ENCODE data around the gene HMOX2.

DNA sequence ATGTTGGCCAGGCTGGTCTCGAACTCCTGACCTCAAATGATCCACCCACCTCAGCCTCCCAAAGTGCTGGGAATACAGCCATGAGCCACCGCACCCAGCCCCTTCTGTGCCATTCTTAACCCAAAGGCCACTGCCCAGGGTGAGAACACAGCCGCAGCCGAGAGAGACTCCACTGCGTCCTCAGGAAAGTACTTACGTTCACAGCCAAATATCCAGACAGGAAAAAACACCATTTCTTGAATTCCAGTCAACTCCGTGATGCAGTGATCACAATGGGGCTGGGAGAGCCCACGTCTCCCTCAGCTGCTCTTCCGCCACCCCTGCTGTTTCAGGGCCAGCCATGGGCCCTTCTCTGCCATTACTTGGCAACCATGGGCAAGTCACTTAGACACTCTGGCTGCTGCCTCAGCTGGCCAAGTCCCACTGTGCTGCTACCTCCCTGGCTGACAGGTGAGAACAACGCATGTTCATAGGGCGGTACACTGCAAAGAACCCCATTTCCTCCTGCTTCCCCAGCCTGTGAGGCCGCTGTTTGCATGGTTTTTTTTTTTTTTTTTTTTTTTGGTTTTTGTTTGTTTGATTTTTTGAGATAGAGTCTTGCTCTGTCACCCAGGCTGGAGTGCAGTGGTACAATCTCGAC lies 58.1 kb downstream of the HMOX2 start:
- TF ChIP-seq ZC3H10 (CRISPR knock-in tag; IDR thresholded peaks at IDR 0.05) (no peak), SNAI2 (CRISPR knock-in tag; IDR thresholded peaks at IDR 0.05) (no peak), ZNF565 (CRISPR knock-in tag; conservative IDR thresholded peaks at IDR 0.05; ENCODE audit: low read depth) (no peak), CSDC2 (CRISPR knock-in tag; IDR thresholded peaks at IDR 0.05) (no peak), OSR1 (CRISPR knock-in tag; IDR thresholded peaks at IDR 0.05) (no peak), ZFP3 (CRISPR knock-in tag; IDR thresholded peaks at IDR 0.05) (no peak), TCF4 (CRISPR knock-in tag; IDR thresholded peaks at IDR 0.05; ENCODE audit: borderline replicate concordance) (no peak), GLIS3 (CRISPR knock-in tag; IDR thresholded peaks at IDR 0.05) (no peak), ZFP30 (CRISPR knock-in tag; IDR thresholded peaks at IDR 0.05) (no peak), ARNTL (CRISPR knock-in tag; IDR thresholded peaks at IDR 0.05; ENCODE audit: borderline replicate concordance, low read depth) (no peak)
- TF ChIP-seq, protein P1, sequence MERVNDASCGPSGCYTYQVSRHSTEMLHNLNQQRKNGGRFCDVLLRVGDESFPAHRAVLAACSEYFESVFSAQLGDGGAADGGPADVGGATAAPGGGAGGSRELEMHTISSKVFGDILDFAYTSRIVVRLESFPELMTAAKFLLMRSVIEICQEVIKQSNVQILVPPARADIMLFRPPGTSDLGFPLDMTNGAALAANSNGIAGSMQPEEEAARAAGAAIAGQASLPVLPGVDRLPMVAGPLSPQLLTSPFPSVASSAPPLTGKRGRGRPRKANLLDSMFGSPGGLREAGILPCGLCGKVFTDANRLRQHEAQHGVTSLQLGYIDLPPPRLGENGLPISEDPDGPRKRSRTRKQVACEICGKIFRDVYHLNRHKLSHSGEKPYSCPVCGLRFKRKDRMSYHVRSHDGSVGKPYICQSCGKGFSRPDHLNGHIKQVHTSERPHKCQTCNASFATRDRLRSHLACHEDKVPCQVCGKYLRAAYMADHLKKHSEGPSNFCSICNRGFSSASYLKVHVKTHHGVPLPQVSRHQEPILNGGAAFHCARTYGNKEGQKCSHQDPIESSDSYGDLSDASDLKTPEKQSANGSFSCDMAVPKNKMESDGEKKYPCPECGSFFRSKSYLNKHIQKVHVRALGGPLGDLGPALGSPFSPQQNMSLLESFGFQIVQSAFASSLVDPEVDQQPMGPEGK (CRISPR knock-in tag; IDR thresholded peaks at IDR 0.05; ENCODE audit: borderline replicate concordance), result no peak
- TF ChIP-seq, protein P2, sequence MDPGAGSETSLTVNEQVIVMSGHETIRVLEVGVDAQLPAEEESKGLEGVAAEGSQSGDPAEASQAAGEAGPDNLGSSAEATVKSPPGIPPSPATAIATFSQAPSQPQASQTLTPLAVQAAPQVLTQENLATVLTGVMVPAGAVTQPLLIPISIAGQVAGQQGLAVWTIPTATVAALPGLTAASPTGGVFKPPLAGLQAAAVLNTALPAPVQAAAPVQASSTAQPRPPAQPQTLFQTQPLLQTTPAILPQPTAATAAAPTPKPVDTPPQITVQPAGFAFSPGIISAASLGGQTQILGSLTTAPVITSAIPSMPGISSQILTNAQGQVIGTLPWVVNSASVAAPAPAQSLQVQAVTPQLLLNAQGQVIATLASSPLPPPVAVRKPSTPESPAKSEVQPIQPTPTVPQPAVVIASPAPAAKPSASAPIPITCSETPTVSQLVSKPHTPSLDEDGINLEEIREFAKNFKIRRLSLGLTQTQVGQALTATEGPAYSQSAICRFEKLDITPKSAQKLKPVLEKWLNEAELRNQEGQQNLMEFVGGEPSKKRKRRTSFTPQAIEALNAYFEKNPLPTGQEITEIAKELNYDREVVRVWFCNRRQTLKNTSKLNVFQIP (CRISPR knock-in tag; IDR thresholded peaks at IDR 0.05; ENCODE audit: borderline replicate concordance, low read depth), result no peak
- TF ChIP-seq, protein P3, sequence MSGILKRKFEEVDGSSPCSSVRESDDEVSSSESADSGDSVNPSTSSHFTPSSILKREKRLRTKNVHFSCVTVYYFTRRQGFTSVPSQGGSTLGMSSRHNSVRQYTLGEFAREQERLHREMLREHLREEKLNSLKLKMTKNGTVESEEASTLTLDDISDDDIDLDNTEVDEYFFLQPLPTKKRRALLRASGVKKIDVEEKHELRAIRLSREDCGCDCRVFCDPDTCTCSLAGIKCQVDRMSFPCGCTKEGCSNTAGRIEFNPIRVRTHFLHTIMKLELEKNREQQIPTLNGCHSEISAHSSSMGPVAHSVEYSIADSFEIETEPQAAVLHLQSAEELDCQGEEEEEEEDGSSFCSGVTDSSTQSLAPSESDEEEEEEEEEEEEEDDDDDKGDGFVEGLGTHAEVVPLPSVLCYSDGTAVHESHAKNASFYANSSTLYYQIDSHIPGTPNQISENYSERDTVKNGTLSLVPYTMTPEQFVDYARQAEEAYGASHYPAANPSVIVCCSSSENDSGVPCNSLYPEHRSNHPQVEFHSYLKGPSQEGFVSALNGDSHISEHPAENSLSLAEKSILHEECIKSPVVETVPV (CRISPR knock-in tag; IDR thresholded peaks at IDR 0.05), result no peak
- TF ChIP-seq, protein P4, sequence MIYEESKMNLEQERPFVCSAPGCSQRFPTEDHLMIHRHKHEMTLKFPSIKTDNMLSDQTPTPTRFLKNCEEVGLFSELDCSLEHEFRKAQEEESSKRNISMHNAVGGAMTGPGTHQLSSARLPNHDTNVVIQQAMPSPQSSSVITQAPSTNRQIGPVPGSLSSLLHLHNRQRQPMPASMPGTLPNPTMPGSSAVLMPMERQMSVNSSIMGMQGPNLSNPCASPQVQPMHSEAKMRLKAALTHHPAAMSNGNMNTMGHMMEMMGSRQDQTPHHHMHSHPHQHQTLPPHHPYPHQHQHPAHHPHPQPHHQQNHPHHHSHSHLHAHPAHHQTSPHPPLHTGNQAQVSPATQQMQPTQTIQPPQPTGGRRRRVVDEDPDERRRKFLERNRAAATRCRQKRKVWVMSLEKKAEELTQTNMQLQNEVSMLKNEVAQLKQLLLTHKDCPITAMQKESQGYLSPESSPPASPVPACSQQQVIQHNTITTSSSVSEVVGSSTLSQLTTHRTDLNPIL (CRISPR knock-in tag; IDR thresholded peaks at IDR 0.05; ENCODE audit: low read depth), result no peak

Data from SK-N-SH treated with all-trans-retinoic acid at 6 μM for 48 hours (cell line).